Smooth muscle cell (in vitro differentiated cells): ENCODE measurements around the gene ITGAV. TPM values are rescaled to one million over a fixed set of nuclear protein-coding genes. Genes with fewer than 3 reads are reported as not detected.
A peak's percentile ranks its signal among the peaks of the same experiment; 100 is the strongest.

Experiments
- DNase-seq: peaks from one replicate; lab custom pipeline; 2025; ENCODE audit not compliant: unreplicated experiment; lab: John Stamatoyannopoulos, UW
- H2AFZ ChIP-seq: fragments of 200-600 bp; sonication (generic); 2 replicates; pipeline ENCODE4 v1.6.0; 2016; ENCODE audit warnings: antibody characterized with exemption, low read depth, mild to moderate bottlenecking
- H3F3A ChIP-seq: fragments of 200-600 bp; sonication (generic); 2 replicates; pipeline ENCODE4 v1.6.0; 2017; ENCODE audit warnings: antibody characterized with exemption, low read depth
- H3K27ac ChIP-seq: fragments of 200-600 bp; sonication (generic); 2 replicates; pipeline ENCODE4 v1.5.1; 2016; ENCODE audit warnings: low read depth, mild to moderate bottlenecking
- H3K27me3 ChIP-seq: fragments of 200-600 bp; sonication (generic); 2 replicates; pipeline ENCODE4 v1.6.1; 2016; ENCODE audit warnings: low read depth, mild to moderate bottlenecking
- H3K36me3 ChIP-seq: fragments of 200-600 bp; sonication (generic); 2 replicates; pipeline ENCODE4 v1.5.1; 2016; ENCODE audit warnings: low read depth
- H3K4me1 ChIP-seq: fragments of 200-600 bp; sonication (generic); 2 replicates; pipeline ENCODE4 v1.5.1; 2016; ENCODE audit warnings: low read depth
- H3K4me2 ChIP-seq: fragments of 200-600 bp; sonication (generic); 2 replicates; pipeline ENCODE4 v1.6.0; 2016; ENCODE audit warnings: mild to moderate bottlenecking
- H3K4me3 ChIP-seq: fragments of 200-600 bp; sonication (generic); 2 replicates; pipeline ENCODE4 v1.5.1; 2016; ENCODE audit warnings: mild to moderate bottlenecking
- H3K79me2 ChIP-seq: fragments of 200-600 bp; sonication (generic); 2 replicates; pipeline ENCODE4 v1.6.0; 2016; ENCODE audit warnings: low read depth, mild to moderate bottlenecking
- H3K9ac ChIP-seq: fragments of 200-600 bp; sonication (generic); 2 replicates; pipeline ENCODE4 v1.6.0; 2016; ENCODE audit warnings: low read depth
- H3K9me3 ChIP-seq: fragments of 200-600 bp; sonication (generic); replicated peaks from 2 replicates; pipeline ENCODE4 v1.5.1; 2016; ENCODE audit warnings: low read depth
- H4K20me1 ChIP-seq: fragments of 200-600 bp; sonication (generic); 2 replicates; pipeline ENCODE4 v1.6.0; 2016; ENCODE audit warnings: low read depth
- CTCF ChIP-seq: fragments of 200-600 bp; sonication (generic); IDR thresholded peaks from 2 replicates; pipeline ENCODE4 v1.5.1; 2017; ENCODE audit warnings: borderline replicate concordance, mild to moderate bottlenecking, antibody characterized with exemption; ENCODE audit not compliant: insufficient read depth, poor library complexity, severe bottlenecking
- WGBS: methylation state at CpG from one replicate; pipeline ENCODE4 v1.1.7; 2016; ENCODE audit warnings: low lambda C conversion rate; 5-methylcytosine and 5-hydroxymethylcytosine counted together
- polyA plus RNA-seq: library from polyadenylated mRNA; unstranded; fragments of >200 nt; fragmentation: Nextera tagmentation; extraction: Ambion mirVana; gene quantifications from 2 replicates; pipeline ENCODE4 v1.2.1, GENCODE V29; 2016
- total RNA-seq: library from RNA; depleted of rRNA; stranded (reverse); fragments of >200 nt; gene quantifications from 2 replicates; pipeline ENCODE4 v1.2.3, GENCODE V29; 2014

Gene ITGAV
- total and polyA plus RNA-seq, 2 experiments from 2014 or later, result 70.8 to 360 TPM

- Histone ChIP-seq H4K20me1 (peaks cover 52% of the 10 kb centered on the region), H2AFZ (no peak overlapping the region), H3F3A (peaks cover 12% of the 10 kb centered on the region), H3K36me3 (no peaks in the 10 kb centered on the region), H3K4me3 (peak overlapping the region; percentile 96), H3K79me2 (peaks cover 82% of the 10 kb centered on the region), H3K9me3 (no peaks in the 10 kb centered on the region), H3K27me3 (no peaks in the 10 kb centered on the region), H3K4me2 (peak overlapping the region; percentile 86), H3K9ac (peak overlapping the region; percentile 99), H3K27ac (peak overlapping the region; percentile 99), H3K4me1 (peaks cover 51% of the 10 kb centered on the region)
- no peak for TF ChIP-seq CTCF
- no peak for DNase-seq
- under 1% methylated on average over 17 of the region's 17 CpGs for WGBS
Measured at GRCh38 chr2:186590759-186591505, 1.1 kb downstream of the ITGAV start.

GRCh38 chr2:186591506-186591890, 1.6 kb downstream of the ITGAV start:
- Histone ChIP-seq H3K4me2 (peak overlapping the region; percentile 86), H3K27me3 (no peaks in the 10 kb centered on the region), H3K36me3 (no peaks in the 10 kb centered on the region), H3K9ac (peak overlapping the region; percentile 99), H3K4me3 (peak overlapping the region; percentile 96), H3K9me3 (no peaks in the 10 kb centered on the region), H4K20me1 (peaks cover 58% of the 10 kb centered on the region), H2AFZ (no peak overlapping the region), H3K4me1 (peaks cover 56% of the 10 kb centered on the region), H3K27ac (peak overlapping the region; percentile 99), H3F3A (peaks cover 12% of the 10 kb centered on the region), H3K79me2 (peaks cover 88% of the 10 kb centered on the region)
- no peak for DNase-seq
- TF ChIP-seq CTCF, result no peak
- WGBS, result 2% methylated on average over 3 of the region's 3 CpGs

GRCh38 chr2:186592137-186592875, 2.5 kb downstream of the ITGAV start:
- Histone ChIP-seq H3F3A (peaks cover 15% of the 10 kb centered on the region), H3K4me1 (peaks cover 64% of the 10 kb centered on the region), H3K27ac (peak overlapping the region; percentile 99), H3K4me2 (peak overlapping the region; percentile 86), H4K20me1 (peaks cover 66% of the 10 kb centered on the region), H3K9ac (peak overlapping the region; percentile 99), H2AFZ (no peak overlapping the region), H3K27me3 (no peaks in the 10 kb centered on the region), H3K9me3 (no peaks in the 10 kb centered on the region), H3K4me3 (peak overlapping the region; percentile 96), H3K79me2 (peaks cover 96% of the 10 kb centered on the region), H3K36me3 (no peaks in the 10 kb centered on the region)
- TF ChIP-seq CTCF, result no peak
- 75% methylated on average over 5 of the region's 5 CpGs for WGBS
- no peak for DNase-seq
